ELR (cell line): ENCODE results near the gene SOX8.

Experiments used
- DNase-seq: peaks from one replicate; pipeline ENCODE4 v3.0.0-alpha.2; 2015; ENCODE audit warnings: low read depth

Gene SOX8

GRCh38 chr16:988471-989353 lies 7.1 kb downstream of the SOX8 start:
- no peak for DNase-seq

- no peak for DNase-seq
Measured at GRCh38 chr16:989354-989814, 7.8 kb downstream of the SOX8 start.

- no peak for DNase-seq
Measured at GRCh38 chr16:990516-991291, 9.1 kb downstream of the SOX8 start.

GRCh38 chr16:991345-991744 lies 9.8 kb downstream of the SOX8 start:
- no peak for DNase-seq

- DNase-seq, result no peak
Measured at GRCh38 chr16:991773-992172, 10.2 kb downstream of the SOX8 start.

GRCh38 chr16:993731-994130 lies 12.2 kb downstream of the SOX8 start:
- no peak for DNase-seq

GRCh38 chr16:995087-995486 lies 13.5 kb downstream of the SOX8 start:
- peak; percentile 9 for DNase-seq

GRCh38 chr16:995783-996182 lies 14.2 kb downstream of the SOX8 start:
- no peak for DNase-seq

GRCh38 chr16:996681-997080 lies 15.1 kb downstream of the SOX8 start:
- no peak for DNase-seq

- peak; percentile 36 for DNase-seq
Measured at GRCh38 chr16:997440-998051, 16.0 kb downstream of the SOX8 start.

- no peak for DNase-seq
Measured at GRCh38 chr16:998211-998610, 16.6 kb downstream of the SOX8 start.

GRCh38 chr16:998615-999014 lies 17.0 kb downstream of the SOX8 start:
- no peak for DNase-seq

- DNase-seq, result no peak
Measured at GRCh38 chr16:999677-1000076, 18.1 kb downstream of the SOX8 start.

- no peak for DNase-seq
Measured at GRCh38 chr16:1000608-1001007, 19.0 kb downstream of the SOX8 start.

- no peak for DNase-seq
Measured at GRCh38 chr16:1001096-1001495, 19.5 kb downstream of the SOX8 start.

- peak; percentile 66 for DNase-seq
Measured at GRCh38 chr16:1002399-1003166, 21.0 kb downstream of the SOX8 start.

- DNase-seq, result peak; percentile 42
Measured at GRCh38 chr16:1003391-1004347, 22.1 kb downstream of the SOX8 start.

GRCh38 chr16:1005286-1005685 lies 23.7 kb downstream of the SOX8 start:
- DNase-seq, result no peak

- no peak for DNase-seq
Measured at GRCh38 chr16:1006781-1007180, 25.2 kb downstream of the SOX8 start.

- no peak for DNase-seq
Measured at GRCh38 chr16:1007284-1007850, 25.8 kb downstream of the SOX8 start.
